Measurements from ENCODE around the gene ZDHHC6. TPM values are rescaled to one million over a fixed set of nuclear protein-coding genes. Genes with fewer than 3 reads are reported as not detected.

The ZDHHC6 gene, protein sequence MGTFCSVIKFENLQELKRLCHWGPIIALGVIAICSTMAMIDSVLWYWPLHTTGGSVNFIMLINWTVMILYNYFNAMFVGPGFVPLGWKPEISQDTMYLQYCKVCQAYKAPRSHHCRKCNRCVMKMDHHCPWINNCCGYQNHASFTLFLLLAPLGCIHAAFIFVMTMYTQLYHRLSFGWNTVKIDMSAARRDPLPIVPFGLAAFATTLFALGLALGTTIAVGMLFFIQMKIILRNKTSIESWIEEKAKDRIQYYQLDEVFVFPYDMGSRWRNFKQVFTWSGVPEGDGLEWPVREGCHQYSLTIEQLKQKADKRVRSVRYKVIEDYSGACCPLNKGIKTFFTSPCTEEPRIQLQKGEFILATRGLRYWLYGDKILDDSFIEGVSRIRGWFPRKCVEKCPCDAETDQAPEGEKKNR
- total RNA-seq (10 to 100 TPM; 28.5 to 29.1 TPM), polyA plus RNA-seq (ENCODE audit: insufficient read depth, low read depth, low replicate concordance) (26.3 TPM)
- long read RNA-seq, donor 1, partial matches to known transcripts, result 0 of 7 reads
- long read RNA-seq, donor 1, other reads (novel, unspliced or antisense), result 0 of 7 reads
- long read RNA-seq, donor 2, partial matches to known transcripts, result 0 of 4 reads
- long read RNA-seq, donor 2, other reads (novel, unspliced or antisense), result 0 of 4 reads

- WGBS, 2 donors, result 0% methylated on average over 30 to 59 of the region's 59 CpGs
- Histone ChIP-seq H3K36me3 (ENCODE audit: low read depth, missing control alignments) (no peaks in the 10 kb centered on the region), H3K27me3 (no peaks in the 10 kb centered on the region), H3K4me3 (peak within 1 kb of the TSS; percentile 91 to 93), H3K27ac (peak within 1 kb of the TSS; percentile 84 to 92), H3K9me3 (no peaks in the 10 kb centered on the region), H3K4me1 (peaks cover 16% of the 10 kb centered on the region)
- no peak for TF ChIP-seq POLR2A (IDR thresholded peaks at IDR 0.05)
- TF ChIP-seq, protein P1, sequence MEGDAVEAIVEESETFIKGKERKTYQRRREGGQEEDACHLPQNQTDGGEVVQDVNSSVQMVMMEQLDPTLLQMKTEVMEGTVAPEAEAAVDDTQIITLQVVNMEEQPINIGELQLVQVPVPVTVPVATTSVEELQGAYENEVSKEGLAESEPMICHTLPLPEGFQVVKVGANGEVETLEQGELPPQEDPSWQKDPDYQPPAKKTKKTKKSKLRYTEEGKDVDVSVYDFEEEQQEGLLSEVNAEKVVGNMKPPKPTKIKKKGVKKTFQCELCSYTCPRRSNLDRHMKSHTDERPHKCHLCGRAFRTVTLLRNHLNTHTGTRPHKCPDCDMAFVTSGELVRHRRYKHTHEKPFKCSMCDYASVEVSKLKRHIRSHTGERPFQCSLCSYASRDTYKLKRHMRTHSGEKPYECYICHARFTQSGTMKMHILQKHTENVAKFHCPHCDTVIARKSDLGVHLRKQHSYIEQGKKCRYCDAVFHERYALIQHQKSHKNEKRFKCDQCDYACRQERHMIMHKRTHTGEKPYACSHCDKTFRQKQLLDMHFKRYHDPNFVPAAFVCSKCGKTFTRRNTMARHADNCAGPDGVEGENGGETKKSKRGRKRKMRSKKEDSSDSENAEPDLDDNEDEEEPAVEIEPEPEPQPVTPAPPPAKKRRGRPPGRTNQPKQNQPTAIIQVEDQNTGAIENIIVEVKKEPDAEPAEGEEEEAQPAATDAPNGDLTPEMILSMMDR (IDR thresholded peaks at IDR 0.05), result peak in 1 of 3 experiments; percentile 12
- intact Hi-C loops (cut with DNase I; ENCODE audit: low total_unique reads), result no loop called here
- peak; percentile 88 for DNase-seq
These were observed at the start of gene ZDHHC6, which contains the start of gene VTI1A for GRCh38 chr10:112446855-112447619. ZDHHC6 (minus strand) TSS chr10:112446914; CDS start chr10:112445436, 1,478 bp downstream. VTI1A (plus strand) TSS chr10:112447215; CDS start chr10:112447374, 159 bp downstream.

- intact Hi-C loops (cut with DNase I; ENCODE audit: low total_unique reads), result no loop called here
- TF ChIP-seq, protein P1 (IDR thresholded peaks at IDR 0.05), result no peak
- no peak for TF ChIP-seq POLR2A (IDR thresholded peaks at IDR 0.05)
- H3K36me3 ChIP-seq (ENCODE audit: low read depth, missing control alignments), result no peaks in the 10 kb centered on the region
- H3K4me3 ChIP-seq, result no peak overlapping the region
- 96 to 98% methylated on average over 6 of the region's 6 CpGs for WGBS, 2 donors
- H3K4me1 ChIP-seq, result no peaks in the 10 kb centered on the region
- no peak for DNase-seq
- no peaks in the 10 kb centered on the region for H3K27me3 ChIP-seq
- no peaks in the 10 kb centered on the region for H3K9me3 ChIP-seq
- no peak overlapping the region for H3K27ac ChIP-seq
These were observed 46.0 kb upstream of the ZDHHC6 start for GRCh38 chr10:112492736-112493135.

GRCh38 chr10:112491144-112491543 lies 44.4 kb upstream of the ZDHHC6 start:
- DNase-seq, result no peak
- Histone ChIP-seq H3K4me1 (no peaks in the 10 kb centered on the region), H3K36me3 (ENCODE audit: low read depth, missing control alignments) (no peaks in the 10 kb centered on the region), H3K4me3 (no peak overlapping the region), H3K9me3 (no peaks in the 10 kb centered on the region), H3K27ac (no peak overlapping the region), H3K27me3 (no peaks in the 10 kb centered on the region)
- intact Hi-C loops (cut with DNase I; ENCODE audit: low total_unique reads), result no loop called here
- TF ChIP-seq, protein P1 (IDR thresholded peaks at IDR 0.05), result no peak
- TF ChIP-seq POLR2A (IDR thresholded peaks at IDR 0.05), result no peak

GRCh38 chr10:112490545-112490944 lies 43.8 kb upstream of the ZDHHC6 start:
- Histone ChIP-seq H3K27ac (no peak overlapping the region), H3K27me3 (no peaks in the 10 kb centered on the region), H3K36me3 (ENCODE audit: low read depth, missing control alignments) (no peaks in the 10 kb centered on the region), H3K4me3 (no peak overlapping the region), H3K4me1 (no peaks in the 10 kb centered on the region), H3K9me3 (no peaks in the 10 kb centered on the region)
- intact Hi-C loops (cut with DNase I; ENCODE audit: low total_unique reads), result no loop called here
- 42 to 65% methylated on average over 2 of the region's 2 CpGs for WGBS, 2 donors
- DNase-seq, result no peak
- TF ChIP-seq POLR2A (IDR thresholded peaks at IDR 0.05), result no peak
- TF ChIP-seq, protein P1 (IDR thresholded peaks at IDR 0.05), result no peak

Measured in testis (tissue), 5 donors.